Esophagus mucosa (tissue), 1 donor: ENCODE data around the gene MAU2. TPM values are rescaled to one million over a fixed set of nuclear protein-coding genes. Genes with fewer than 3 reads are reported as not detected.
"Not testable (repeated sequence)": the region's sequence is repeated elsewhere in the genome, so short reads cannot be mapped to it uniquely, and the experiment has no call there.

ENCODE experiments used
- ATAC-seq: fragments of 200-7000 bp; cut with Tn5 transposase; one replicate; pipeline ENCODE4 v1.9.1; 2020
- total RNA-seq: library from RNA; stranded (reverse); gene quantifications from one replicate; pipeline ENCODE4 v1.2.4, GENCODE V29; 2023
- donor health status: DM: yes; HTN: yes; CAD: no.

MAU2 gene
- total RNA-seq, 1 donor from 2014 or later, result 33.4 TPM

GRCh38 chr19:19385896-19386869 lies 65.6 kb downstream of the MAU2 start:
- no peak for ATAC-seq

DNA sequence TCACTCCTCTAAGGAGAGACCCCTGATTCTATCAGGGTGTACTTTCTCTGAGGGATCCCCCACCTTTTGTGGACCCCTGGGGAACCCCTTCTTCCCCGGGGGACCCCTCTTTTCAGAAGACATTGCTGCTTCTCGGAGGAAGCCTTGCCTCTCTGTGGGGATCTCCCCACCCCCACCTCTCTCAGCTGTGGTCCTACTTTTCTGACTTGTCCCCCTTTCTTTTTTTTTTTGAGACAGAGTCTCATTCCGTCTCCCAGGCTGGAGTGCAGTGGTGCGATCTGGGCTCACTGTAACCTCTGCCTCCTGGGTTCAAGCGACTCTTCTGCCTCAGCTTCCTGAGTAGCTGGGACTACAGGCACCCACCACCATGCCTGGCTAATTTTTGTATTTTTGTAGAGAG lies 66.5 kb downstream of the MAU2 start:
- no peak for ATAC-seq

GRCh38 chr19:19388568-19389555 lies 68.2 kb downstream of the MAU2 start:
- ATAC-seq, result no peak

DNA sequence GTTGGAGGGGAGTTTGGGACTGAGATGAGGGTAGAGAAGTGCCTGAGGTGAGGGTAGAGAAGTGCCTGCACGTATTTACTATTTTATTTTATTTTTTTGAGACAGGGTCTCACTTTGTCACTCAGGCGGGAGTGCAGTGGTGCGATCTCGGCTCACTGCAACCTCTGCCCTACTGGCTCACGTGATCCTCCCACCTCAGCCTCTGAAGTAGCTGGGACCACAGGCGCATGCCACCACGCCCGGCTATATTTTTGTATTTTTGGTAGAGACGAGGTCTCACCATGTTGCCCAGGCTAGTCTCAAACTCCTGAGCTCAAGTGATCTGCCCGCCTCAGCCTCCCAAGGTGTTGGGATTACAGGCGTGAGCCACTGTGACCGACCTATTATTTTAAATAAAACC lies 69.1 kb downstream of the MAU2 start:
- not testable (repeated sequence) for ATAC-seq

DNA sequence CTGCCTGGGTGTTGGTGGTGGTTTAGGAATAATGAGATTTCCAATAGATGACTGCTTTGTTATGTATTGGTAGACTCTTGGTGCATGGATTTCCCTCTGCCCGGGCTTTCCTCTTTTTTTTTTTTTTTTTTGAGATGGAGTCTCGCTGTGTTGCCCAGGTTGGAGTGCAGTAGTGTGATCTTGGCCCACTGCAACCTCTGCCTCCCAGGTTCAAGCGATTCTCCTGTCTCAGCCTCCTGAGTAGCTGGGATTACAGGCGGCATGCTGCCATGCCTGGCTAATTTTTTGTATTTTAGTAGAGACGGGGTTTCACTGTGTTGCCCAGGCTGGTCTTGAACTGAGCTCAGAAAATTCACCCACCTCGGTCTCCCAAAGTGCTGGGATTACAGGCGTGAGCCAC lies 73.7 kb downstream of the MAU2 start:
- not testable (repeated sequence) for ATAC-seq

DNA sequence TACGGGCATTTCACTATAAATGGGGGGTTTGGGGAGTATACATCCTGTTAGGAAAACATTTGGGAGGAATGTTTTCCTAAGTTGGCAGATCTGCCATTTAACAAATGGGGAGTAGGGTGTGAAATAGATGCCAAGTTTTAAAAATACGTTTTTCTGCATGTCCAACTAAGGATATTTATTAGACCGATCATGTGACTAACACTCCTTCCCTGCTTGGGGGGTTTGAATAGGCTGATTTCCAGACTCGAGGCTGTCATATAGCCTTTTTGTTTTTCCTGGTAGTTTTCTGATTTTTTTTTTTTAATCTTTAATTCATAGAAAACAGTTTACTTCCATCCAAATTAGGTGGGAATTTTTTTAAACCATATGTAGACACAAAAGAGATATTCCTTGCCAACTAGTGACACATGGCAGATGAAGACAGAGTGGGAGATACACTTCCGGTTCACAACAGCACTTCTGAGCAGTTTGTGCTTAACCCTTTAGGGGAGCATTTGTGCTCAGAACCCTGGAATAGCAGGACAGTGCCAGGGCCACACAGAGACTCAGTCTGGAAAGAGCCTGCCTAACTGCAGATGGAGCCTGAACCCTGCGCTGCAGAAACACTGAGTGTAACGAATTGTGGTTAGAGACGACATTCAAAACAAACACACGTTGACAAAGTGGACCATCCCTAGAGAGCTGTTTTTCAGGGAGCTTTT lies 79.3 kb downstream of the MAU2 start:
- no peak for ATAC-seq

- ATAC-seq, result no peak
These were observed 82.2 kb downstream of the MAU2 start for GRCh38 chr19:19402656-19403372.

DNA sequence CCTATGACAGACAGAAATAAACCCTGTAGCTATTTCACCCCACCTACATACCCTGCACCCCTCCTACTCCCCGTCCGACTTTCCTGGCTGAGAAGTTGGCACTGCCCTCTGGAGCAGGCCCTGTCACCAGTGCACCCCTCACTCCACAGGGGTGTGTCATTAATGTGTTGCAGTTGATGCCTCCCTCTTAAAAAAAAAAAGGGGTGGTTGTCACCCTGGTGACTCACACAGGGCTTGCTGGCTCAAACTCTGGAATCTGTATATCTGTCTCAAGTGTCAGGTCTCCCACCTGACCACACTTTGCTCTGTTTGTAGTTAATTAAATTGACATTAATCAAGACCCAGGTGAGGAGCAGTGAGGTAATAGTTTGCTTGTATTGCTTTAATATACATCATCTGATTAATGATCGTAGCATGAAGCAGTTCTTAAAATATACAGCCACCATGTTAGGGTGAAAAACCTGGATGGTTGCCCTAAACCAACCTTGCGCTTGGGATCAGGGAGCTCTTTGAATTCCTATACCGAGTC lies 82.8 kb downstream of the MAU2 start:
- ATAC-seq, result peak; percentile 56

DNA sequence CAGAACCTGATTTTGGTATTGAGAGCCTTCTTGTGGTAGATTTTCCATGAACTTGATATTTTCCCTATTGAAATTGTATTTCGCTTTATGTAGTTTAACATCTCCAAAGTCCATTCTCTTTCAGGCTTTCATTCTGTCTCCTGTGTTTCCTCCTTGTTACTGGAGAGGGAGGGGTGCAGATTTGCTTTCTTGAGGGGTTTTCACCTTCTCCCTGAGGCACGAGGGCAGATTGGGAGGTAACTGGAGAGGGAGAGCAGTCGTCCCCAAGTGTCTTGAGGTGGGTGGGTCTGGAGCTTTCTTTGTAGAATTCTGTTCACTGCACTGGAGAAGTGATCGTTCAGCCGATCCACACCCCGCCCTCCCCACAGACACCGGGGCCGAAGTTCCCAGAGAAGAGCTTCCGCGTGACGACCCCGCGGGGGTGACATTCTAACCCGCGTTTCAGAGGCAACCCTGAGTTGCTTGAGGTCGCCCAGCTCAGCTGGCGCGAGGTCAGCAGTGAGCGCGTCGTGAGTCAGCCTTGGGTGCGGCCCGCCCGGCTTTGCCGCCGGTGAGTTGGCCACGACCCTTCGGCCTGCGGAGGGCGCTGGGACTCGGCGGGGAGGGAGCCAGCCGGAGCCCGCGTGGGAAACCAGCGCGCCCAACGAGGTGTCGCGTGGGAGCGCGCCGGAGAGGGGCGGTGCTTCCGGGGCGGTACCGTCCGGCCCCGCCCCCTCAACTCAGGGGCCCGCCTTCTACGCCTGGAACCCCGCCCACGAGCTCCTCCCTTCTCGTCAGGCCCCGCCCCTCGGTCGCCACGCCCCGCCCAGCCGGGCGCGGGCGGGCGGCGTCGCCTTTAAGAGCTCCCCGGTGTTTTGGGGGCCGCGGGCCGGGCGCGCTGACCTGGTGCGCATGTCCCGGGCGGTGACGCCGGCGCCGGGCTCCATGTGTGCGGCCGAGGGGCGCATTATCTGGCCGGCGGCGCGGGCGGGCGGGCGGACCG lies 84.5 kb downstream of the MAU2 start, which contains the start of gene GATAD2A:
GATAD2A (plus strand) TSS at position 797 of the 982 bp plus-strand sequence. CDS start 59,671 bp downstream, outside the sequence.
- ATAC-seq, result peak; percentile 94

DNA sequence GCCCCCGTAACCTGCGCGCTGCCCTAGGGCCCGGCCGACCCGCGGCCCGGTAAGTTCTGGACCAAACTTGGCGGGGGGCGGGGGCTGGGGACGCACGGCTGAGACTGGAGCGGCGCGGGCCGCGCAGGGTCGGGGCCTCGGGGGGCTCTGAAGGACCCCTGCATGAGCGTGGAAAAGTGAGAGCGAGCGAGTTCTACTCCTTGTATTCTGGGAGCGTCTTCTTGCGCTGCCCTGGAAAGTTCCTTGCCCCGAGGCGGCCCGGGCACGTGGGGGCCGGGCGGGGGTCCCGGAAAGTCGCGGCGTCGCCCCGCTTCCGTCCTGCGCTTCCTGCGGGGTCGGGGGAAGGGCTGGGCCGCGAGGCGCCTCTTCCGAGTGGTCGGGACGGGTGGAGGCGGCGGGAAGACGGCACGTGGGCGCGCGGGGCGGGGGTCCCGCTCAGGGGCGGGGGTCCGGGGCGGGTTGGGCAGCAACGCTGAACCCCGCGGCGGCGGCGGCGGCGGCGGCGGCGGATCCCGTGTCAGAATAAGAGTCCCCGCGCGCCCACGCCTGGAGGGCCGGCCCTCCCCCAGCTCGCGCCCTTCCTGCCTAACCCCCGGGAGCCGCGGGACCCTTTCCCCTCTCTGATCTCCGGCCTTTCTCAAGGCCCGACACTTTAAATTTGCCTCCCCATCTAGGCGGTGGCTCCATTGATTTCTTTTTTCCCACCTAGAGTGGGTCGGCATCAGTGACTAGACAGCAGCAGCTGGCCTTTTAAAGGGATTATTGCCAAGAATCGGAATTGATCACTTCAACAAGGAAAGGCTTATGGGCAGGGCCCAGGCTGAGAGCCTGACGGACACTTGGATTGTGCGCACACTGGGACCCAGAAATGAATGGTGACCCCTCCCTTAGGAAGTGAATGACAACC lies 85.6 kb downstream of the MAU2 start:
- no peak for ATAC-seq

DNA sequence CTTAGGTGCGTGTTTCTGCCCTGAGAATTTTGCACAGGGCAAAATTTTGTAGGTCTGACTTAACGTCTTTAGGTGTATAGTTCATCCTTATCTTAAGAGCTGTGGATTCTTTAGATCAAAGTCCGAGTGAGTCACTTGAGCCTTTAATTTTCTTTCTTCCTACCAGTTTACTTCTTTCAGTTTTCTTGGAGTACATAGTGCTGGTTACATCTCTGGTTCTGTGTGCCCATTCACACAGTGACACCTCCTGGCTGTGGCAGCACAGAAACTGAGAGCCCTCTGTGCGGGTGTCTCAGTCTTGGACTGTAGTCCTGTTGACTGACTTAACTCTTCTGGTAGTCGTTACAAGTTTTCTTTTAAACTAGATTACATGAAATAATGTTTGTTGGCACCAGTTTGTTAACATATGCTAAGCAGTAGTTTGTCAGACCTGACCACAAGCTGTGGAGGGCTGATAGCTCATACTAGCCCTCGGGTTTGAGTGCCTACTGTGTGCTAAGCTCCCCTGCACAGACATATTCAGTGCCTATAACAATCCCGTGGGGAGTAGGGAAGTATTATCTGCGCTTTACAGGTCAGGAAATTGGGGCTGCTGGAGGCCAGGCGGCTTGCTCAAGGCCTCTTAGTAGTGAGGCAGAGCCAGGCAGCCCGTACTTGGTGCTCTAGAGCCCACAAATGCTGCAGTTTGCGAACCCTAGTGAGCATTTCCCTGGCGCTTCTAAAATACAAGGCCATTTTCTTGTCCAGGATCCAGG lies 86.4 kb downstream of the MAU2 start:
- ATAC-seq, result no peak

DNA sequence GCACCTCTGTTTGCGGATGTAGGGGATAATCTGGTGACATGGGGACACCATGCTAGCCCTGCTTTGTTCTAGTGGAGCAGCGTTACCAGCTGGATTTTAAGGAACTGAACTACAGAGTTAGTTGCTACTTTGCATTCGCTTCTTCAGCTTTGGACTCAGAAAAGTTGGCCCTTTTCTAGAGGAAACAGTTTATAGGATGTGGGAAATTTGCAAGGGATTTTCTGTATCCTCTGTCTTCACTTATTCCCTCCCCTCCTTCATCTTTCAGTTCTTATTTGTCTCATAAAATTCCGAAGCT lies 87.0 kb downstream of the MAU2 start:
- ATAC-seq, result no peak

Other genes starting within 250 kb of the MAU2 start
- gene TMEM161A, start 182.4 kb upstream of the MAU2 start, total RNA-seq, result 18.7 TPM
- gene MEF2B, start 150.6 kb upstream of the MAU2 start, total RNA-seq, result 1.4 TPM
- gene BORCS8, start 128.7 kb upstream of the MAU2 start, total RNA-seq, result 18.4 TPM
- 72.9 TPM for gene RFXANK, start 128.6 kb upstream of the MAU2 start, total RNA-seq
- 14.8 TPM for gene NR2C2AP, start 117.4 kb upstream of the MAU2 start, total RNA-seq
- not detected for gene NCAN, start 108.9 kb upstream of the MAU2 start, total RNA-seq
- gene TM6SF2, start 47.5 kb upstream of the MAU2 start, total RNA-seq, result not detected
- gene SUGP1, start 320 bp upstream of the MAU2 start, total RNA-seq, result 26.5 TPM
- gene GATAD2A, start 84.8 kb downstream of the MAU2 start, total RNA-seq, result 58.9 TPM
- gene TSSK6, start 194.7 kb downstream of the MAU2 start, total RNA-seq, result 1.4 TPM
- gene NDUFA13, start 195.4 kb downstream of the MAU2 start, total RNA-seq, result 314 TPM
- 1.00 TPM for gene YJEFN3, start 208.1 kb downstream of the MAU2 start, total RNA-seq
- not detected for gene CILP2, start 217.4 kb downstream of the MAU2 start, total RNA-seq